ENCODE measurements around the gene EIPR1. TPM values are rescaled to one million over a fixed set of nuclear protein-coding genes. Genes with fewer than 3 reads are reported as not detected.

Gene EIPR1
- total and polyA plus RNA-seq, 2 donors (not counting 3 experiments of a cell fraction or from before 2014, with no cell fraction given): 30.8 to 57.3 TPM

GRCh38 chr2:3421580-3421979 lies 44.0 kb upstream of the EIPR1 start:
- H3K9ac ChIP-seq (replicated peaks; ENCODE audit: extremely low read depth, insufficient read depth, low read length): no peak overlapping the region
- peaks cover 3 to 15% of the 10 kb centered on the region in 2 experiments for H3K36me3 ChIP-seq (ENCODE audit: control insufficient read depth in 2 of 2, extremely low read depth in 1 of 2, insufficient read depth in 2 of 2, low read length in 2 of 2)
- H3K27ac ChIP-seq (ENCODE audit: insufficient read depth, low read depth, low read length): no peak overlapping the region
- H4K20me1 ChIP-seq (replicated peaks; ENCODE audit: control insufficient read depth, extremely low read depth, insufficient read depth, low read length): no peaks in the 10 kb centered on the region
- H3K4me1 ChIP-seq (ENCODE audit: control insufficient read depth, extremely low read depth, insufficient read depth, low read length): no peaks in the 10 kb centered on the region
- H3K27me3 ChIP-seq (ENCODE audit: control insufficient read depth in 2 of 2, insufficient read depth in 2 of 2, low read length in 2 of 2): no peaks in the 10 kb centered on the region
- dilution Hi-C loops (cut with MboI; ENCODE audit: extremely low pct_ligation_motif_present, low sequenced_read_pairs): no loop called here
- ChIA-PET POLR2A (no interaction called here), CTCF (interaction anchor here (1.2 to 2.4 kb wide), 2 partner anchors 12 to 37 kb away, joined by 3 to 18 read pairs; no protein-coding TSS in a partner anchor)
- no peak for FAIRE-seq
- H3K79me2 ChIP-seq (ENCODE audit: control insufficient read depth, insufficient read depth, low read length): no peaks in the 10 kb centered on the region
- DNase-seq (ENCODE audit: low read depth, low spot score): no peak
- no TSS peak for BruUV-seq (replicated peaks)
- H3K4me3 ChIP-seq (replicated peaks in 1 of 3; ENCODE audit: insufficient read depth in 1 of 3, low read depth in 1 of 3, low read length in 3 of 3): no peak overlapping the region
- H3K9me3 ChIP-seq (replicated peaks; ENCODE audit: control insufficient read depth, insufficient read depth, low read length): no peaks in the 10 kb centered on the region
- intact Hi-C loops (cut with micrococcal nuclease): no loop called here
- H2AFZ ChIP-seq (ENCODE audit: low read depth, low read length): no peak overlapping the region
- TF ChIP-seq POLR2AphosphoS5 (IDR thresholded peaks at IDR 0.05; ENCODE audit: insufficient read depth, low read depth, low read length) (no peak), POLR2A (IDR thresholded peaks at IDR 0.05; ENCODE audit: low read depth, low read length) (no peak), FOS (IDR thresholded peaks at IDR 0.05; ENCODE audit: borderline replicate concordance, insufficient read depth, low read length) (no peak), GATA2 (IDR thresholded peaks at IDR 0.05; ENCODE audit: insufficient read depth, insufficient read length, low read depth, low read length) (no peak), MAX (IDR thresholded peaks at IDR 0.05; ENCODE audit: insufficient read depth, insufficient read length) (no peak), MYC (IDR thresholded peaks at IDR 0.05; ENCODE audit: low read depth, low read length) (no peak), EZH2 (IDR thresholded peaks at IDR 0.05; ENCODE audit: borderline replicate concordance, low read depth, low read length, severe bottlenecking) (no peak), JUN (IDR thresholded peaks at IDR 0.05; ENCODE audit: borderline replicate concordance, insufficient read depth, insufficient read length, low read depth) (no peak), CTCF (IDR thresholded peaks at IDR 0.05; ENCODE audit: extremely low read depth in 1 of 2, insufficient read depth in 1 of 2, low read depth in 1 of 2, low read length in 2 of 2) (no peak)
- no peaks in the 10 kb centered on the region for H3K9me1 ChIP-seq (replicated peaks; ENCODE audit: control insufficient read depth, extremely low read depth, insufficient read depth, low read length)
- H3K4me2 ChIP-seq (ENCODE audit: insufficient read depth, low read length): no peak overlapping the region
